Measurements from ENCODE around the gene JAZF1. TPM values are rescaled to one million over a fixed set of nuclear protein-coding genes. Genes with fewer than 3 reads are reported as not detected.

The JAZF1 gene
- total and polyA plus RNA-seq, 10 of the 15 experiments (the other 5 are each of a cell fraction or from before 2014, with no cell fraction given): 0.04 to 0.82 (median 0.15) TPM; not detected in 3

DNA sequence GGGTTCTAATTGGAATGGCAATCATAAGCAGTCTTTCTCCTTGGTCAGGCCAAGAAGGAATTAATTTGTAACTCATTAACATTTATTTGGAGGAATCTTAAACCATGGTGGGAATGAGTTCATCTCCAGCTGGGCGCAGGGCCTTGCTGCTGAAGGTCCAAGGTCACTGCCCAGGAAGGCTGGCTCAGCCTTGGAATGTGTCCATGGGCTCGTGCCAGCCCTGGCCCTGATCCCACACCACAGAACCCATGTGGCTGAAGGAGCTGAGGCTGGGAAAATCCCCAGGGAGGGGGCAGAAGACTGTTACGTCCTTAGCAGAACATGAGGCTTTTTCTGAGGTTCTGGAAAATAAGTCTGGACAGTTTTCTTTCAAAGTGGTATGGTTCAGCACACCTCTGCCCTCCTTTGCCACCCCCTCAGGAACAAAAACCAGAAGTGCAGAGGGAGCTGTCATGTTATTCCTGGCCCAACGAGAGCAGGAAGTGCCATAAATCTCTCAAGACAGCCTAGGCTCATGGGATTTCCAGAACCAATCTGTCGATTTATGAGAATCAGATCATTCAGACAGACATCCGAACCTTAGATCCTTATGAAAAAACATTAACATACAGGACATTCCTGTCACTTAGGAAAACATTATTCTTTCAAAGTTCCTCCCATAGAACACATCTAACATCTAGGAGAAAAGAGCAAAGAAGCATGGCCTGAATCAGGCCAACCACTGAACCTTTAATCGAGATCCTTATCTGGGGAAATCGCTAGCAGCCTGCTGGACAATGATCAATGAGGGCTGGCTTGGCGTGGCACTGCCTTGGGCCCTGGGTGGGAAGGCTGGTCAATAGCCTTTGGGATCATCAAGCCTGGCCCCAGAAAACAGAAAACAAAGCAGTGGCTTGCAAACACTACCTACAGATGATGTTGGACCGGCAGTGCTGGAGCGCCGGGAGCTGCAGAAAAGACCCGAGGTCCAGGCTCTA, 306.3 kb downstream of the JAZF1 start:
- TF ChIP-seq, protein P1, sequence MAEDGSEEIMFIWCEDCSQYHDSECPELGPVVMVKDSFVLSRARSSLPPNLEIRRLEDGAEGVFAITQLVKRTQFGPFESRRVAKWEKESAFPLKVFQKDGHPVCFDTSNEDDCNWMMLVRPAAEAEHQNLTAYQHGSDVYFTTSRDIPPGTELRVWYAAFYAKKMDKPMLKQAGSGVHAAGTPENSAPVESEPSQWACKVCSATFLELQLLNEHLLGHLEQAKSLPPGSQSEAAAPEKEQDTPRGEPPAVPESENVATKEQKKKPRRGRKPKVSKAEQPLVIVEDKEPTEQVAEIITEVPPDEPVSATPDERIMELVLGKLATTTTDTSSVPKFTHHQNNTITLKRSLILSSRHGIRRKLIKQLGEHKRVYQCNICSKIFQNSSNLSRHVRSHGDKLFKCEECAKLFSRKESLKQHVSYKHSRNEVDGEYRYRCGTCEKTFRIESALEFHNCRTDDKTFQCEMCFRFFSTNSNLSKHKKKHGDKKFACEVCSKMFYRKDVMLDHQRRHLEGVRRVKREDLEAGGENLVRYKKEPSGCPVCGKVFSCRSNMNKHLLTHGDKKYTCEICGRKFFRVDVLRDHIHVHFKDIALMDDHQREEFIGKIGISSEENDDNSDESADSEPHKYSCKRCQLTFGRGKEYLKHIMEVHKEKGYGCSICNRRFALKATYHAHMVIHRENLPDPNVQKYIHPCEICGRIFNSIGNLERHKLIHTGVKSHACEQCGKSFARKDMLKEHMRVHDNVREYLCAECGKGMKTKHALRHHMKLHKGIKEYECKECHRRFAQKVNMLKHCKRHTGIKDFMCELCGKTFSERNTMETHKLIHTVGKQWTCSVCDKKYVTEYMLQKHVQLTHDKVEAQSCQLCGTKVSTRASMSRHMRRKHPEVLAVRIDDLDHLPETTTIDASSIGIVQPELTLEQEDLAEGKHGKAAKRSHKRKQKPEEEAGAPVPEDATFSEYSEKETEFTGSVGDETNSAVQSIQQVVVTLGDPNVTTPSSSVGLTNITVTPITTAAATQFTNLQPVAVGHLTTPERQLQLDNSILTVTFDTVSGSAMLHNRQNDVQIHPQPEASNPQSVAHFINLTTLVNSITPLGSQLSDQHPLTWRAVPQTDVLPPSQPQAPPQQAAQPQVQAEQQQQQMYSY (CRISPR knock-in tag; IDR thresholded peaks at IDR 0.05): no peak
- TF ChIP-seq TCF12 (IDR thresholded peaks at IDR 0.05; ENCODE audit: low read depth, low read length) (no peak), SUZ12 (IDR thresholded peaks at IDR 0.05; ENCODE audit: unreplicated experiment) (no peak), JUND (IDR thresholded peaks at IDR 0.05; ENCODE audit: low read depth, low read length) (no peak), MTA2 (IDR thresholded peaks at IDR 0.05; ENCODE audit: low read depth) (no peak), TBL1XR1 (IDR thresholded peaks at IDR 0.05; ENCODE audit: low read depth, low read length) (no peak), ATF7 (IDR thresholded peaks at IDR 0.05; ENCODE audit: low read depth) (no peak), SMAD1 (IDR thresholded peaks at IDR 0.05; ENCODE audit: low read depth, partially characterized antibody) (no peak)
- TF ChIP-seq, protein P2, sequence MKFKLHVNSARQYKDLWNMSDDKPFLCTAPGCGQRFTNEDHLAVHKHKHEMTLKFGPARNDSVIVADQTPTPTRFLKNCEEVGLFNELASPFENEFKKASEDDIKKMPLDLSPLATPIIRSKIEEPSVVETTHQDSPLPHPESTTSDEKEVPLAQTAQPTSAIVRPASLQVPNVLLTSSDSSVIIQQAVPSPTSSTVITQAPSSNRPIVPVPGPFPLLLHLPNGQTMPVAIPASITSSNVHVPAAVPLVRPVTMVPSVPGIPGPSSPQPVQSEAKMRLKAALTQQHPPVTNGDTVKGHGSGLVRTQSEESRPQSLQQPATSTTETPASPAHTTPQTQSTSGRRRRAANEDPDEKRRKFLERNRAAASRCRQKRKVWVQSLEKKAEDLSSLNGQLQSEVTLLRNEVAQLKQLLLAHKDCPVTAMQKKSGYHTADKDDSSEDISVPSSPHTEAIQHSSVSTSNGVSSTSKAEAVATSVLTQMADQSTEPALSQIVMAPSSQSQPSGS (IDR thresholded peaks at IDR 0.05; ENCODE audit: low read length): no peak
- BruUV-seq (replicated peaks): no TSS peak
- Histone ChIP-seq H3K9me3 (replicated peaks; ENCODE audit: control insufficient read depth, insufficient read depth, low read length) (no peaks in the 10 kb centered on the region), H3K27ac (ENCODE audit: control insufficient read depth, insufficient read depth) (no peak overlapping the region), H3K9ac (ENCODE audit: control insufficient read depth, insufficient read depth, low read length) (no peak overlapping the region), H3K4me2 (ENCODE audit: control insufficient read depth, insufficient read depth) (no peak overlapping the region), H2AFZ (ENCODE audit: control insufficient read depth, low read depth, low read length) (no peak overlapping the region), H4K20me1 (ENCODE audit: control insufficient read depth, insufficient read depth) (no peaks in the 10 kb centered on the region), H3K36me3 (ENCODE audit: control insufficient read depth in 2 of 2, insufficient read depth in 2 of 2, low read length in 1 of 2) (no peaks in the 10 kb centered on the region), H3K4me3 (no peak overlapping the region), H3K27me3 (replicated peaks in 1 of 2; ENCODE audit: control insufficient read depth in 2 of 2, insufficient read depth in 2 of 2, low read length in 1 of 2) (no peaks in the 10 kb centered on the region; a peak in 1 of 4 replicates), H3K4me1 (ENCODE audit: control insufficient read depth, insufficient read depth, low read length) (no peaks in the 10 kb centered on the region), H3K79me2 (ENCODE audit: control insufficient read depth, insufficient read depth, low read length) (no peaks in the 10 kb centered on the region)
- SMC1A ChIA-PET (ENCODE audit: uncharacterized antibody, unreplicated experiment): no interaction called here
- FAIRE-seq: no peak
- 49% methylated on average over 13 of the region's 13 CpGs for WGBS (ENCODE audit: insufficient coverage, insufficient replicate concordance, low lambda C conversion rate, missing lambda C conversion rate)
- DNase-seq (ENCODE audit: low read depth, low spot score): no peak
- in situ Hi-C loops (cut with MboI): no loop called here
- POLR2A ChIA-PET: no interaction called here
- RAD21 ChIA-PET (ENCODE audit: unreplicated experiment): no interaction called here
- intact Hi-C loops (cut with micrococcal nuclease; ENCODE audit: unreplicated experiment): no loop called here
- no peak for ATAC-seq
- CTCF ChIA-PET: no interaction called here
